Body of pancreas (tissue), 4 donors: ENCODE measurements around the gene ERO1B.

Source experiments
- POLR2A ChIP-seq, 3 donors: fragments of 450-650 bp; IDR thresholded peaks; one replicate each; pipeline ENCODE4 v1.6.1; 2016; ENCODE audit warnings: antibody characterized with exemption in 3 of 3, mild to moderate bottlenecking in 2 of 3
- TF ChIP-seq, protein P1 (sequence below), 7 experiments: fragments of 450-650 bp in 4 of 7; fragments of 200-600 bp in 3 of 7; sonication (generic) in 3 of 7; IDR thresholded peaks; one replicate each; pipeline ENCODE4 v1.5.1; 2016 to 2019; ENCODE audit warnings: antibody characterized with exemption in 7 of 7

DNA sequence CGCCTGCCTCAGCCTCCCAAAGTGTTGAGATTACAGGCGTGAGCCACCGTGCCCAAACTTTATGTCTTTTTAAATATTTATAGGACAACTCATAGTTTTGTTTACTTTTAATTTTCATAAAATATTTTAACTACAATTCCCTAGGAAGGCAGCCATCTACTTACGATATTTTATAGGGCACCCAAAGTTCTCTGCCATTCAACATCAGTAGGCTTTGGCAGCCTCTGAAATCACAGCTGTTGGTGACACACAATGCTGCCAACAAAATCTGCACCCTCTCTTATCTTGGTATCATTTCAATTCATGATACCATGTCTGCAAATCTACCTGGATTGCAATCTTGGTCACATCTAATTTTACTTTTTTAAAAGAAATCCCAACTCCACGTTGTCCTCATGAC, 27.1 kb upstream of the ERO1B start:
- TF ChIP-seq POLR2A (IDR thresholded peaks at IDR 0.05) = no peak
- TF ChIP-seq, protein P1, sequence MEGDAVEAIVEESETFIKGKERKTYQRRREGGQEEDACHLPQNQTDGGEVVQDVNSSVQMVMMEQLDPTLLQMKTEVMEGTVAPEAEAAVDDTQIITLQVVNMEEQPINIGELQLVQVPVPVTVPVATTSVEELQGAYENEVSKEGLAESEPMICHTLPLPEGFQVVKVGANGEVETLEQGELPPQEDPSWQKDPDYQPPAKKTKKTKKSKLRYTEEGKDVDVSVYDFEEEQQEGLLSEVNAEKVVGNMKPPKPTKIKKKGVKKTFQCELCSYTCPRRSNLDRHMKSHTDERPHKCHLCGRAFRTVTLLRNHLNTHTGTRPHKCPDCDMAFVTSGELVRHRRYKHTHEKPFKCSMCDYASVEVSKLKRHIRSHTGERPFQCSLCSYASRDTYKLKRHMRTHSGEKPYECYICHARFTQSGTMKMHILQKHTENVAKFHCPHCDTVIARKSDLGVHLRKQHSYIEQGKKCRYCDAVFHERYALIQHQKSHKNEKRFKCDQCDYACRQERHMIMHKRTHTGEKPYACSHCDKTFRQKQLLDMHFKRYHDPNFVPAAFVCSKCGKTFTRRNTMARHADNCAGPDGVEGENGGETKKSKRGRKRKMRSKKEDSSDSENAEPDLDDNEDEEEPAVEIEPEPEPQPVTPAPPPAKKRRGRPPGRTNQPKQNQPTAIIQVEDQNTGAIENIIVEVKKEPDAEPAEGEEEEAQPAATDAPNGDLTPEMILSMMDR (IDR thresholded peaks at IDR 0.05) = no peak
